Measurements from ENCODE around the gene PIM1. TPM values are rescaled to one million over a fixed set of nuclear protein-coding genes. Genes with fewer than 3 reads are reported as not detected.

PIM1 gene
- total and polyA plus RNA-seq, 12 donors = 2.8 to 36.6 (median 19.3) TPM

DNA sequence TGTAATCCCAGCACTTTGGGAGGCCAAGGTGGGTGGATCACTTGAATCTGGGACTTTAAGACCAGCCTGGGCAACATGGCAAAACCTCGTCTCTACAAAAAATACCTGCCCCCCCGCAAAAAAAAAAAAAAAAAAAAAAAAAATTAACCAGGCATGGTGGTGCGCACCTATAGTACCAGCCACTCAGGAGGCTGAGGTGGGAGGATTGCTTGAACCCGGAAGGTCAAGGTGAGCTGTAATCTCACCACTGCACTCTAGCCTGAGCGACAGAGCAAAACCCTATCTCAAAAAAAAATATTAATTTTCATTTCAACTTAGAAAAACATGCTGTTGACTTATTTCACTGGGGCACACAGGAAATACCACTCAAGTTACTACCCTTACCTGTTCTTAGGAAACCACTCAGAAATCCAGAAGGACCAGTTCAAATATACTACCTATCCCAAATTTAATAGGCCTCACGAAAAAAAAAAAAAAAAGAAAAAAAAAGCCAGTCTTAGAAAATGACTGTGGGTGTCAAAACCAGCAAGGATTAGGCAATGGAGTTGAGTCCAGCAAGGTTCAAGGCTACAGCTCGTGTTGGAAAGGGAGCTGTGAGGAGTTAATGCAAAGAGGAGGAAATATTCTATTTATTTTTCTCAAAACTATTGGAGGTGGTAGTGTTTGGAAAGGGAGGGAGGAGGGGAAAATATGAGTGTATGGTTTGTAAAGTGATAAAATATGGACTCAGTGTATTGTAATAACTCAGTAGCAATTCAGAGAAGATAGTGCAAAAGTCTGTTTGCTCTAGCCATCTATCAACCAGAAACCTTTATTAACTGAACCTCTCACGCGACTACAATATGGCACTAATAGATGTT lies 33.9 kb upstream of the PIM1 start:
- intact Hi-C loops (cut with DNase I) = no loop called here
- peak in 1 of 7 donors; percentile 43 for DNase-seq
- WGBS, 4 donors = 61 to 68% (median 63%) methylated on average over 9 of the region's 9 CpGs

DNA sequence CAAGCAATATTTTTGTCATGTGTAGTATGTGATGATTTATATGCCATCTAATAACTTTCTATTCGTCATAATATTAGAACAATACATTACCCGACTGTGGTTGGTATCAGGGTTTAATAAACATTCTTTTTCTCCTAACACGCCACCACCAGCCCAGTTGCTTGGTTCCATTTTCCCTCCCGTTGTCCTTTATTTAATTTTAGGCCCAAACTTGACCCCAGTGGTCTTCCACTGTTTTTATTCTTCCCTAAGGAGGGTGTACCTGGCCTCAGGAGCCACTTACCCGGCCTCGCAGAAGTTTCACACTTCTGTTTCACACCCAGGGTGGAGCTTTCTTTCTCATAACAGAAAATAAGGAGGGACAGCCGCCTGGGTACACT lies 33.1 kb upstream of the PIM1 start:
- TF ChIP-seq, protein P1, sequence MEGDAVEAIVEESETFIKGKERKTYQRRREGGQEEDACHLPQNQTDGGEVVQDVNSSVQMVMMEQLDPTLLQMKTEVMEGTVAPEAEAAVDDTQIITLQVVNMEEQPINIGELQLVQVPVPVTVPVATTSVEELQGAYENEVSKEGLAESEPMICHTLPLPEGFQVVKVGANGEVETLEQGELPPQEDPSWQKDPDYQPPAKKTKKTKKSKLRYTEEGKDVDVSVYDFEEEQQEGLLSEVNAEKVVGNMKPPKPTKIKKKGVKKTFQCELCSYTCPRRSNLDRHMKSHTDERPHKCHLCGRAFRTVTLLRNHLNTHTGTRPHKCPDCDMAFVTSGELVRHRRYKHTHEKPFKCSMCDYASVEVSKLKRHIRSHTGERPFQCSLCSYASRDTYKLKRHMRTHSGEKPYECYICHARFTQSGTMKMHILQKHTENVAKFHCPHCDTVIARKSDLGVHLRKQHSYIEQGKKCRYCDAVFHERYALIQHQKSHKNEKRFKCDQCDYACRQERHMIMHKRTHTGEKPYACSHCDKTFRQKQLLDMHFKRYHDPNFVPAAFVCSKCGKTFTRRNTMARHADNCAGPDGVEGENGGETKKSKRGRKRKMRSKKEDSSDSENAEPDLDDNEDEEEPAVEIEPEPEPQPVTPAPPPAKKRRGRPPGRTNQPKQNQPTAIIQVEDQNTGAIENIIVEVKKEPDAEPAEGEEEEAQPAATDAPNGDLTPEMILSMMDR (IDR thresholded peaks at IDR 0.05) = no peak
- no peak for TF ChIP-seq POLR2A (IDR thresholded peaks at IDR 0.05)
- no peak for DNase-seq
- WGBS, 4 donors = 72 to 93% (median 87%) methylated on average over 7 of the region's 7 CpGs
- no peaks in the 10 kb centered on the region for H3K27me3 ChIP-seq
- H3K4me1 ChIP-seq (replicated peaks in 1 of 2) = peaks cover 13 to 32% of the 10 kb centered on the region in 2 donors
- no peaks in the 10 kb centered on the region for H3K36me3 ChIP-seq (replicated peaks in 1 of 2)
- intact Hi-C loops (cut with DNase I) = no loop called here
- H3K4me3 ChIP-seq = no peak overlapping the region
- H3K27ac ChIP-seq = no peak overlapping the region
- no peaks in the 10 kb centered on the region for H3K9me3 ChIP-seq (replicated peaks in 1 of 3)

More for the DNA sequence above, 33.9 kb upstream of the PIM1 start:
- no peaks in the 10 kb centered on the region for H3K9me3 ChIP-seq (replicated peaks in 1 of 3)
- H3K4me3 ChIP-seq = no peak overlapping the region
- TF ChIP-seq POLR2A (IDR thresholded peaks at IDR 0.05) = no peak
- TF ChIP-seq, protein P1 (IDR thresholded peaks at IDR 0.05) = no peak
- H3K27ac ChIP-seq = no peak overlapping the region
- H3K4me1 ChIP-seq (replicated peaks in 1 of 2) = peaks cover 13 to 39% of the 10 kb centered on the region in 2 donors
- no peaks in the 10 kb centered on the region for H3K27me3 ChIP-seq
- H3K36me3 ChIP-seq (replicated peaks in 1 of 2) = no peaks in the 10 kb centered on the region

DNA sequence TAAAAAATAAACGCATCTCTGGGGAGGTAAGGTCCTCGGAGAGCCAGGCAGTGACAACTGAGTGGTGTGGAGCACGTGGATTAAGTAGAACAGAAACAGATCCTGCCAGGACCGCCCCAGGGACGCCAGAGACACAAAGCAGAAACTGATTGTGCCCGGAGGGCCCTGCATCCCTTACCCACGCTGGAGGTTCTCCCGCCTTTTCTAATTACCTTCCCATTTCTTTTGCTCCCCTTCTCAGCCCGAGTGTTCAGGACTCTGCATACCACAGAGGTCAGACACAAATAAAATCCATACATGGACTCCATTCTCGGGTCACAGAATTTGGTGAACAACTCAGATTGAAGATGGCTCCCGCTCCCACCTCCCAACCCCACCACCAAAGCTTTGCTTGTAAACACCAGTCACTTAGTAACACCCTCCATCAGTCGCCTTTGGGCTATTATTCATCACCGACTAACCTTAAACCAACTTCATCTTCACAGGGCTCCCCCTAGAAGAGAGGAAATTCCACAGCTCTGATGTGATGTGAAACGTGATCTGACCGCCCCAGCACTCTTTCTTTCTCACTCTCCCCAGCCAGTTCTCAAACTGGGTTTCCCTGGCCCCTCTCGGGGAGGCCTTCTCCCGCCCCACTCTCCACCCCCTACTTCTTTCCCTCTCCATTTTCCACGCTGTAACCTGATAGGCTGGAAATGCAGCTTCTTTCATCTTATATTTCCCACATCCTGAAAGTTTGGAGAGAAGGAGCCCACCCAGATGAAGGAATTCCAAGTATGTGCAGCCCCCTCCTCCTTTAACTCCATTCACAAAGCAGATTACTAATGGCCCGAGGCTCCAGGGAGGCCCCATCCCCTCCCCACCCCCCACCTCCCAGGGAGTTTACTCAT lies 32.5 kb upstream of the PIM1 start:
- 74 to 81% (median 75%) methylated on average over 19 of the region's 19 CpGs for WGBS, 4 donors
- DNase-seq = peak in 1 of 7 donors; percentile 82

More for the DNA sequence above, 32.5 kb upstream of the PIM1 start:
- Histone ChIP-seq H3K9me3 (replicated peaks in 1 of 3) (no peaks in the 10 kb centered on the region), H3K4me1 (replicated peaks in 1 of 2) (peaks cover 13 to 35% of the 10 kb centered on the region in 2 donors), H3K4me3 (no peak overlapping the region), H3K27me3 (no peaks in the 10 kb centered on the region), H3K36me3 (replicated peaks in 1 of 2) (no peaks in the 10 kb centered on the region), H3K27ac (peak overlapping the region in 2 of 5 donors; percentile 3 to 25)
- TF ChIP-seq, protein P1 (IDR thresholded peaks at IDR 0.05) = no peak
- TF ChIP-seq POLR2A (IDR thresholded peaks at IDR 0.05) = no peak
- intact Hi-C loops (cut with DNase I) = no loop called here
